Measurements from ENCODE around the gene GALNT14. TPM values are rescaled to one million over a fixed set of nuclear protein-coding genes. Genes with fewer than 3 reads are reported as not detected.

GALNT14 gene
- total and polyA plus RNA-seq, 9 donors, result 0.28 to 9.8 (median 1.6) TPM; not detected in 3

DNA sequence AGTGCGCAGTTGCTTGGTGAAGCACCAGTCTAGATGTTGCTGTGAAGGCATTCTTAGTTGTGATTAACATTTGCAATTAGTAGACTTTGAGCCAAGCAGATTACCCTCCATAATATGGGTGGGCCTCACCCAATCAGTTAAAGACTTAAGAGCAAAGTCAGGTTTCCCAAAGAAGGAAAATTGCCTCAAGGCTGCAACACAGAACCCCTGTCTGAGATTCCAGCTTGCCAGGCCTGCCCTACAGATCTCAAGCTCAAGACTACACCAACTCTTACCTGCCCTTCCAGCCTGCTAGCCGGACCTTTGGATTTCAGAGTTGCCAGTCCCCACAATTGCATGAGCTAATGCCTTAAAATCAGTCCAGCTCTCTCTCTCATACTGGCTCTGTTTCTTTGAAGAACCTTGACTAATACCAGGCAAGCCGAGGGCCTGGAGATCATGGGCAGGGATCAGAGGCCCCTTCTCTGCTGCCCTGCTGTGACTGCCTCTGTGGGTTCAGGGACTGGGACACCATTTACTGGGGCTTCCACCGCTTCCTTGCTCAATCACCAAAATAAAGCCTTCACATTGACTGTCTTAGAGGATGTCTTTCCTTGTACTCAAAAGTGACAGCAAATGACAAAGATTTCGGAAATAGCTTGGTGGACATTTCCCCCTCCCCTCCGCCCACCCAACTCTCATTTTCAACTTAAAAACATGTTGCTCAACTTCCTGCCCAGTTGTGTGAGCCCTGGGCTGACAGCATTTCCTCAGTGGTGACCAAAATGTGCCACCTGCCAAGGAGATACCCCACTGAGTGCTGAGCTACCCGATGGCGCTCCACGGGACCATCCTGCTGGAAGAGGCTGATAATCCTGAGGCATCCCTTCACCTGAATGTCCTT, 86.7 kb downstream of the GALNT14 start:
- no peaks in the 10 kb centered on the region for H3K9me3 ChIP-seq
- intact Hi-C loops (cut with DNase I), result no loop called here
- no peak for TF ChIP-seq EP300 (IDR thresholded peaks at IDR 0.05)
- no peak for TF ChIP-seq POLR2A (IDR thresholded peaks at IDR 0.05)
- TF ChIP-seq, protein P1, sequence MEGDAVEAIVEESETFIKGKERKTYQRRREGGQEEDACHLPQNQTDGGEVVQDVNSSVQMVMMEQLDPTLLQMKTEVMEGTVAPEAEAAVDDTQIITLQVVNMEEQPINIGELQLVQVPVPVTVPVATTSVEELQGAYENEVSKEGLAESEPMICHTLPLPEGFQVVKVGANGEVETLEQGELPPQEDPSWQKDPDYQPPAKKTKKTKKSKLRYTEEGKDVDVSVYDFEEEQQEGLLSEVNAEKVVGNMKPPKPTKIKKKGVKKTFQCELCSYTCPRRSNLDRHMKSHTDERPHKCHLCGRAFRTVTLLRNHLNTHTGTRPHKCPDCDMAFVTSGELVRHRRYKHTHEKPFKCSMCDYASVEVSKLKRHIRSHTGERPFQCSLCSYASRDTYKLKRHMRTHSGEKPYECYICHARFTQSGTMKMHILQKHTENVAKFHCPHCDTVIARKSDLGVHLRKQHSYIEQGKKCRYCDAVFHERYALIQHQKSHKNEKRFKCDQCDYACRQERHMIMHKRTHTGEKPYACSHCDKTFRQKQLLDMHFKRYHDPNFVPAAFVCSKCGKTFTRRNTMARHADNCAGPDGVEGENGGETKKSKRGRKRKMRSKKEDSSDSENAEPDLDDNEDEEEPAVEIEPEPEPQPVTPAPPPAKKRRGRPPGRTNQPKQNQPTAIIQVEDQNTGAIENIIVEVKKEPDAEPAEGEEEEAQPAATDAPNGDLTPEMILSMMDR (IDR thresholded peaks at IDR 0.05), result no peak
- WGBS, 3 donors, result 85 to 91% (median 89%) methylated on average over 9 of the region's 9 CpGs
- DNase-seq, result no peak
- no peaks in the 10 kb centered on the region for H3K36me3 ChIP-seq
- no peaks in the 10 kb centered on the region for H3K27me3 ChIP-seq
- no peaks in the 10 kb centered on the region for H3K4me1 ChIP-seq (ENCODE audit: insufficient read depth)
- H3K27ac ChIP-seq, result no peak overlapping the region
- no peak overlapping the region for H3K4me3 ChIP-seq

- Histone ChIP-seq H3K36me3 (no peaks in the 10 kb centered on the region), H3K27me3 (no peaks in the 10 kb centered on the region), H3K9me3 (no peaks in the 10 kb centered on the region), H3K27ac (no peak overlapping the region), H3K4me1 (ENCODE audit: insufficient read depth) (no peaks in the 10 kb centered on the region), H3K4me3 (no peak overlapping the region)
- no peak for DNase-seq
- TF ChIP-seq, protein P1 (IDR thresholded peaks at IDR 0.05), result no peak
- no peak for TF ChIP-seq POLR2A (IDR thresholded peaks at IDR 0.05)
- TF ChIP-seq EP300 (IDR thresholded peaks at IDR 0.05), result no peak
- intact Hi-C loops (cut with DNase I), result no loop called here
- 69 to 73% (median 69%) methylated on average over 14 of the region's 14 CpGs for WGBS, 3 donors
Measured at GRCh38 chr2:31049916-31050588, 88.2 kb downstream of the GALNT14 start.

- intact Hi-C loops (cut with DNase I), result no loop called here
- Histone ChIP-seq H3K4me3 (no peak overlapping the region), H3K36me3 (no peaks in the 10 kb centered on the region), H3K27ac (no peak overlapping the region), H3K27me3 (no peaks in the 10 kb centered on the region), H3K9me3 (no peaks in the 10 kb centered on the region), H3K4me1 (ENCODE audit: insufficient read depth) (no peaks in the 10 kb centered on the region)
- DNase-seq, result no peak
- 83 to 94% (median 83%) methylated on average over 3 of the region's 3 CpGs for WGBS, 3 donors
- TF ChIP-seq, protein P1 (IDR thresholded peaks at IDR 0.05), result no peak
- TF ChIP-seq POLR2A (IDR thresholded peaks at IDR 0.05) (no peak), EP300 (IDR thresholded peaks at IDR 0.05) (no peak)
Measured at GRCh38 chr2:31049264-31049663, 89.0 kb downstream of the GALNT14 start.

- DNase-seq, result no peak
- no peaks in the 10 kb centered on the region for H3K36me3 ChIP-seq
- H3K4me3 ChIP-seq, result no peak overlapping the region
- H3K27me3 ChIP-seq, result no peaks in the 10 kb centered on the region
- 64 to 76% (median 68%) methylated on average over 5 of the region's 5 CpGs for WGBS, 3 donors
- intact Hi-C loops (cut with DNase I), result no loop called here
- H3K27ac ChIP-seq, result no peak overlapping the region
- H3K4me1 ChIP-seq (ENCODE audit: insufficient read depth), result no peaks in the 10 kb centered on the region
- H3K9me3 ChIP-seq, result no peaks in the 10 kb centered on the region
- TF ChIP-seq POLR2A (IDR thresholded peaks at IDR 0.05), result no peak
- TF ChIP-seq, protein P1 (IDR thresholded peaks at IDR 0.05), result no peak
- no peak for TF ChIP-seq EP300 (IDR thresholded peaks at IDR 0.05)
Measured at GRCh38 chr2:31047599-31047998, 90.6 kb downstream of the GALNT14 start.

Data from ovary (tissue), 9 donors.